IMR-90 (cell line): Measurements from ENCODE around the gene SLC41A1. TPM values are rescaled to one million over a fixed set of nuclear protein-coding genes. Genes with fewer than 3 reads are reported as not detected.

Experiments
- ATAC-seq: fragments of 200-7000 bp; cut with Tn5 transposase; 2 replicates; pipeline ENCODE4 v1.9.1; 2020; ENCODE audit warnings: low read depth, mild to moderate bottlenecking, moderate library complexity
- BruUV-seq: library from RNA; stranded (reverse); fragments of 400-500 nt; replicated peaks from 2 replicates; lab custom pipeline; 2021; lab: Mats Ljungman, UMichigan
- CTCF ChIA-PET: fragments of 300-600 bp; formaldehyde crosslinking; extraction: SDS; loops from one replicate; lab custom pipeline; 2021; ENCODE audit warnings: antibody characterized with exemption; lab: Yijun Ruan, JAX
- POLR2A ChIA-PET: fragments of 300-600 bp; sonication (Branson Sonifier 250); formaldehyde crosslinking; loops from one replicate; lab custom pipeline; 2022; ENCODE audit warnings: antibody characterized with exemption; ENCODE audit not compliant: unreplicated experiment; lab: Charles Lee
- DNase-seq: peaks from one replicate; pipeline ENCODE4 v3.0.0; 2013
- H2AFZ ChIP-seq: replicated peaks from 2 replicates; pipeline ENCODE3; 2013; ENCODE audit warnings: low read length, mild to moderate bottlenecking; ENCODE audit not compliant: poor library complexity
- H2AK5ac ChIP-seq: 2 replicates; pipeline ENCODE4 v1.6.1; 2013; ENCODE audit warnings: low read depth, low read length, inconsistent platforms
- H2AK9ac ChIP-seq: replicated peaks from 2 replicates; pipeline ENCODE3; 2013; ENCODE audit warnings: mild to moderate bottlenecking, low read depth, low read length, moderate library complexity; ENCODE audit not compliant: poor library complexity
- H2BK120ac ChIP-seq: 2 replicates; pipeline ENCODE4 v1.6.1; 2013; ENCODE audit warnings: low read depth, low read length, inconsistent platforms
- H2BK15ac ChIP-seq: 3 replicates; pipeline ENCODE4 v1.6.1; 2013; ENCODE audit warnings: low read depth, low read length, inconsistent platforms
- H2BK20ac ChIP-seq: 2 replicates; pipeline ENCODE4 v1.6.1; 2013; ENCODE audit warnings: low read depth, mild to moderate bottlenecking, inconsistent platforms, low read length, moderate library complexity
- H2BK5ac ChIP-seq: 2 replicates; pipeline ENCODE4 v1.6.1; 2013; ENCODE audit warnings: mild to moderate bottlenecking, low read depth, low read length, inconsistent platforms; ENCODE audit not compliant: poor library complexity, severe bottlenecking
- H3K14ac ChIP-seq: replicated peaks from 2 replicates; pipeline ENCODE4 v1.6.1; 2013; ENCODE audit warnings: low read depth, low read length, inconsistent platforms
- H3K18ac ChIP-seq: 2 replicates; pipeline ENCODE4 v1.6.1; 2013; ENCODE audit warnings: low read depth, low read length, control low read depth
- H3K23ac ChIP-seq: 2 replicates; pipeline ENCODE4 v1.6.1; 2013; ENCODE audit warnings: low read depth, low read length, inconsistent platforms
- H3K27ac ChIP-seq: 2 replicates; pipeline ENCODE4 v1.5.1; 2013; ENCODE audit warnings: mild to moderate bottlenecking, control low read depth, low read length; ENCODE audit not compliant: insufficient read depth
- H3K27me3 ChIP-seq: 2 replicates; pipeline ENCODE4 v1.6.1; 2013; ENCODE audit warnings: low read length; ENCODE audit not compliant: control insufficient read depth, insufficient read depth
- H3K36me3 ChIP-seq: 2 replicates; pipeline ENCODE4 v1.6.1; 2013; ENCODE audit warnings: low read length, mixed read lengths; ENCODE audit not compliant: control insufficient read depth, insufficient read depth
- H3K4ac ChIP-seq: 2 replicates; pipeline ENCODE4 v1.6.1; 2013; ENCODE audit warnings: low read depth, low read length, inconsistent platforms
- H3K4me1 ChIP-seq: 2 replicates; pipeline ENCODE4 v1.6.1; 2013; ENCODE audit warnings: low read length, mixed read lengths; ENCODE audit not compliant: control insufficient read depth, insufficient read depth
- H3K4me2 ChIP-seq: 2 replicates; pipeline ENCODE4 v1.6.1; 2013; ENCODE audit warnings: low read depth, mild to moderate bottlenecking, control low read depth, low read length, moderate library complexity
- H3K4me3 ChIP-seq: 2 replicates; pipeline ENCODE4 v1.5.1; 2013; ENCODE audit warnings: low read depth, mild to moderate bottlenecking, control low read depth, low read length, moderate library complexity; ENCODE audit not compliant: insufficient read depth
- H3K56ac ChIP-seq: 2 replicates; pipeline ENCODE4 v1.6.1; 2013; ENCODE audit warnings: low read length, inconsistent platforms; ENCODE audit not compliant: insufficient read depth; ENCODE audit errors: extremely low read depth
- H3K79me1 ChIP-seq, 2 experiments: 2 replicates each; pipeline ENCODE4 v1.6.1; 2013; ENCODE audit warnings: low read length in 2 of 2, inconsistent platforms in 1 of 2, low read depth in 1 of 2
- H3K9ac ChIP-seq: 2 replicates; pipeline ENCODE4 v1.6.1; 2013; ENCODE audit warnings: low read depth, low read length, control low read depth
- H3K9me1 ChIP-seq: 2 replicates; pipeline ENCODE4 v1.6.1; 2013; ENCODE audit warnings: low read length, inconsistent platforms; ENCODE audit not compliant: insufficient read depth
- H3K9me3 ChIP-seq: 2 replicates; pipeline ENCODE4 v1.6.1; 2013; ENCODE audit warnings: low read length; ENCODE audit not compliant: control insufficient read depth, insufficient read depth
- H4K20me1 ChIP-seq: 2 replicates; pipeline ENCODE4 v1.6.1; 2013; ENCODE audit warnings: low read length, inconsistent platforms; ENCODE audit not compliant: insufficient read depth
- H4K5ac ChIP-seq: 2 replicates; pipeline ENCODE4 v1.6.1; 2013; ENCODE audit warnings: mild to moderate bottlenecking, low read depth, low read length, control low read depth
- H4K8ac ChIP-seq, 2 experiments: 2 replicates each; pipeline ENCODE4 v1.6.1; 2013; ENCODE audit warnings: low read depth in 2 of 2, low read length in 2 of 2, control low read depth in 1 of 2, inconsistent platforms in 1 of 2
- H4K91ac ChIP-seq: 2 replicates; pipeline ENCODE4 v1.6.1; 2013; ENCODE audit warnings: low read depth, low read length, inconsistent platforms; ENCODE audit not compliant: insufficient read depth
- CHD1 ChIP-seq: IDR thresholded peaks from 2 replicates; pipeline ENCODE4 v1.6.1; 2012; ENCODE audit warnings: low read depth, low read length, improper control_type of control experiment
- MAFK ChIP-seq: IDR thresholded peaks from 2 replicates; pipeline ENCODE4 v1.6.1; 2012; ENCODE audit warnings: low read depth, low read length, improper control_type of control experiment
- NFE2L2 ChIP-seq: fragments of 150-350 bp; IDR thresholded peaks from 2 replicates; pipeline ENCODE4 v1.6.1; 2016; ENCODE audit warnings: low read depth, mild to moderate bottlenecking, low read length
- POLR2A ChIP-seq: IDR thresholded peaks from 2 replicates; pipeline ENCODE4 v1.6.1; 2012; ENCODE audit warnings: mild to moderate bottlenecking, low read depth, low read length
- WGBS, 2 experiments: methylation state at CpG; one replicate each; pipeline versions ENCODE4 v1.1.5 to v1.1.7; 2013; ENCODE audit warnings: missing lambda C conversion rate in 2 of 2; ENCODE audit not compliant: insufficient read length in 1 of 2; ENCODE audit errors: extremely low coverage in 2 of 2; 5-methylcytosine and 5-hydroxymethylcytosine counted together
- dilution Hi-C: fragments of 300-500 bp; cut with HindIII; formaldehyde crosslinking; loops from one replicate; pipeline ENCODE4 v1.14.3; 2018; ENCODE audit warnings: low sequenced_read_pairs; ENCODE audit not compliant: unreplicated experiment
- in situ Hi-C: fragments of 300-500 bp; cut with MboI; formaldehyde crosslinking; loops from 3 replicates; pipeline ENCODE4 v1.14.3; 2019; ENCODE audit warnings: low sequenced_read_pairs, inconsistent platforms, mixed read lengths
- intact Hi-C: fragments of 100-400 bp; cut with micrococcal nuclease; formaldehyde crosslinking; loops from 2 replicates; pipeline ENCODE4 v1.10.0; 2022
- polyA plus RNA-seq, 3 experiments: library from polyadenylated mRNA; depleted of rRNA; stranded (reverse); fragments of >200 nt; gene quantifications; 2 replicates each; pipeline ENCODE4 v1.2.3, GENCODE V29; 2012; ENCODE audit warnings: low replicate concordance in 1 of 3
- total RNA-seq: library from RNA; depleted of rRNA; stranded (reverse); fragments of >200 nt; gene quantifications from 2 replicates; pipeline ENCODE4 v1.2.3, GENCODE V29; 2012
- TF ChIP-seq, protein P1 (sequence below): conservative IDR thresholded peaks from 2 replicates; pipeline ENCODE4 v1.5.1; 2012; ENCODE audit warnings: mild to moderate bottlenecking, low read depth, low read length, improper control_type of control experiment

The SLC41A1 gene
- total and polyA plus RNA-seq, 2 of the 4 experiments (the other 2 are of a cell fraction) = 6.3 to 26.3 TPM

DNA sequence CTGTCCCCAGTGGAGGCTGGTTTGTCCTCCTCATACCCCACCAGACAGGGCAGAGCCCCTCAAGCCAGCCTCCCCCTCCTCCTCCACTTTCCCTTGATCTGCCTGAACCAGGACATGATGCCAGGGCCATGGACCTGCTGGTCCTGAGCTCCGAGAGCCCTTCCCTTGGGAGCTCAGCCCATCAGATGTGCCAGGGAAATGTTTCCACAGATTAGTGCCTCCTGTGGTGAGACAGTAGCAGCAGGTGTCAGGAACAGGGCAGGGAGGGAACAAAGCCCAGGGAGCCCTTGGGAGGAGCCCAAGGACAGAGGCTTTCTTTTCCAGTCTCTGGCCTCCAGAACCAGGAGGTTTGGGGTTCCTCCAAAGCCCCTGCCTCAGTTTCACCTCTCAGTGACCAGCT, 14.6 kb upstream of the SLC41A1 start:
- Histone ChIP-seq H3K56ac (no peak overlapping the region), H3K18ac (no peak overlapping the region), H3K4me2 (no peak overlapping the region), H2BK5ac (no peak overlapping the region), H2BK20ac (no peak overlapping the region), H2AK5ac (no peak overlapping the region), H2AFZ (no peak overlapping the region), H4K5ac (no peak overlapping the region), H3K14ac (no peak overlapping the region), H3K9ac (no peak overlapping the region), H3K9me1 (no peaks in the 10 kb centered on the region), H3K27me3 (peaks cover 43% of the 10 kb centered on the region), H4K91ac (no peak overlapping the region), H4K20me1 (no peaks in the 10 kb centered on the region), H3K9me3 (peaks cover 5% of the 10 kb centered on the region; the same call in 1 of the 2 replicates), H3K4me1 (no peaks in the 10 kb centered on the region), H3K27ac (no peak overlapping the region), H4K8ac (no peak overlapping the region), H2AK9ac (no peak overlapping the region), H3K79me1 (no peaks in the 10 kb centered on the region), H3K23ac (no peak overlapping the region), H2BK15ac (no peak overlapping the region), H3K4ac (no peak overlapping the region), H3K4me3 (no peak overlapping the region), H3K36me3 (no peaks in the 10 kb centered on the region), H2BK120ac (no peak overlapping the region)
- ChIA-PET POLR2A (no interaction called here), CTCF (interaction anchor here (0.6 kb wide), 1 partner anchor 127 kb away, joined by 3 read pairs; no protein-coding TSS in a partner anchor)
- no TSS peak for BruUV-seq
- TF ChIP-seq CHD1 (no peak), MAFK (no peak), NFE2L2 (no peak), POLR2A (no peak)
- TF ChIP-seq, protein P1, sequence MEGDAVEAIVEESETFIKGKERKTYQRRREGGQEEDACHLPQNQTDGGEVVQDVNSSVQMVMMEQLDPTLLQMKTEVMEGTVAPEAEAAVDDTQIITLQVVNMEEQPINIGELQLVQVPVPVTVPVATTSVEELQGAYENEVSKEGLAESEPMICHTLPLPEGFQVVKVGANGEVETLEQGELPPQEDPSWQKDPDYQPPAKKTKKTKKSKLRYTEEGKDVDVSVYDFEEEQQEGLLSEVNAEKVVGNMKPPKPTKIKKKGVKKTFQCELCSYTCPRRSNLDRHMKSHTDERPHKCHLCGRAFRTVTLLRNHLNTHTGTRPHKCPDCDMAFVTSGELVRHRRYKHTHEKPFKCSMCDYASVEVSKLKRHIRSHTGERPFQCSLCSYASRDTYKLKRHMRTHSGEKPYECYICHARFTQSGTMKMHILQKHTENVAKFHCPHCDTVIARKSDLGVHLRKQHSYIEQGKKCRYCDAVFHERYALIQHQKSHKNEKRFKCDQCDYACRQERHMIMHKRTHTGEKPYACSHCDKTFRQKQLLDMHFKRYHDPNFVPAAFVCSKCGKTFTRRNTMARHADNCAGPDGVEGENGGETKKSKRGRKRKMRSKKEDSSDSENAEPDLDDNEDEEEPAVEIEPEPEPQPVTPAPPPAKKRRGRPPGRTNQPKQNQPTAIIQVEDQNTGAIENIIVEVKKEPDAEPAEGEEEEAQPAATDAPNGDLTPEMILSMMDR = no peak
- ATAC-seq (no peak), DNase-seq (no peak)
- dilution Hi-C loops = no loop called here
- 20% methylated on average over 1 of the region's 1 CpG; no CpG with 5 or more reads in 1 of the 2 experiments for WGBS, 2 experiments
- intact Hi-C loops = no loop called here
- in situ Hi-C loops = no loop called here
